HG02970 (cell line): ENCODE results near the gene CCDC88C.

Experiments used
- ATAC-seq: cut with Tn5 transposase; IDR thresholded peaks from one replicate; pipeline ENCODE4 v1.9.1; 2021; ENCODE audit warnings: mild to moderate bottlenecking, moderate library complexity, moderate number of reproducible peaks; ENCODE audit not compliant: unreplicated experiment, low FRiP score

The CCDC88C gene

DNA sequence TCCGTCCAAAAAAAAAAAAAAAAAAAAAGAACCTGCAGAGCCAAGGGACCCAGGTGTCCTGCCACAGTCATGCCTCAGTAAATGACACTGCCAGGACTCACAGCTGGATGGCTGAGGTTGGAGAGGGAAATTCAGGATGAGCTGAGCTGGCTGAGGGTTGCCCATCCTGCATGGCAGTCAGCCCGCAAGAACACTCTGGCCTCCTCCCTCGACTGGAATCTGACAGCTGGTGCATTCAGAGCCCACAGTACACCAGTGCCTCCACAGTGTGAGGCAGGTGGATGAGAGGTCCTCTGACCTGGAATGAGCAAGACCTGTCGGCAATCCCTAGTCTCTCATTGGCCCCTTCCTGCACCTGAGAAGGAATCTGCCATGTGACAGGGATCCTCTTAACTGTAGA is 98.7 kb downstream of the CCDC88C start:
- no peak for ATAC-seq

DNA sequence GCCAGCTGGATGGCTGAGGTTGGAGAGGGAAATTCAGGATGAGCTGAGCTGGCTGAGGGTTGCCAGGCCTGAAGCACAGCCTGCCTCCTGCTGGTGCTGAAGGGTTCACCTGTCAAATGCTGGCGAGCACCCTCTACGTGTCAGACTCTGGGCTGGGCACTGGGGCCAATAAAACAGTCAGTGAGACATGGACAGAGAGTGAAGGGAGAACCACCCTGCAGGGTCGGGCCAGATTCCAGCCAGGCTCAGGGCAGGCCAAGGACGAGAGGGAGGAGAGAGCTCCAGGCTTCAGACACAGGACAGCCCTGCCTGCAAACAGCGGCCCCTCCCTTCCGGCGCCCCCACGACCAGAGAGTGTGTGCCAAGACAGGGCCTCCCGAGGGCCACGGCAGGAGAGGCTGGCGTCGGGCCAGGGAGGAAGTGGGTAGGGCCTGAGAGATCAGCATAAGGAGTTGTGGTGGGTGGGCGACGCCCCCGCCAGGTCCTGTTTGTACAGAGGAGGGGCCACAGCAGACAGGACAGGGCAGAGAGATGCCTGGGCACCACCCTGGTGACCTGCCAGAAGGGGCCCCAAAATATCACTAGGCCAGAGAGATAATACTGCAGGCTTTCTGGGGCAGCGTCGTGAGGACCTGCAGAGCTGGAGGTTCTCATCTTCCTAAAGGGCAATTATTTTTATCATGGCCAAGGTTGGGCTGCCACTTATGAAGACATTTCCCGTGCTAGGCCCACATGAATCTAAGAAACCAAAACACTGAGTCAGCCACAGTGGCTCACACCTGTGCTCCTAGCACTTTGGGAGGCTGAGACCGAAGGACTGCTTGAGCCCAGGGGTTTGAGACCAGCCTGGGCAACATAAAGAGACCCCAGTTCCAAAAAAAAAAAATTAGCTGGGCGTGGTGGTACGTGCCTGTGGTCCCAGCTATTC is 100.0 kb downstream of the CCDC88C start:
- ATAC-seq, result no peak

- ATAC-seq, result no peak
Measured at GRCh38 chr14:91316761-91317160, 100.9 kb downstream of the CCDC88C start.

DNA sequence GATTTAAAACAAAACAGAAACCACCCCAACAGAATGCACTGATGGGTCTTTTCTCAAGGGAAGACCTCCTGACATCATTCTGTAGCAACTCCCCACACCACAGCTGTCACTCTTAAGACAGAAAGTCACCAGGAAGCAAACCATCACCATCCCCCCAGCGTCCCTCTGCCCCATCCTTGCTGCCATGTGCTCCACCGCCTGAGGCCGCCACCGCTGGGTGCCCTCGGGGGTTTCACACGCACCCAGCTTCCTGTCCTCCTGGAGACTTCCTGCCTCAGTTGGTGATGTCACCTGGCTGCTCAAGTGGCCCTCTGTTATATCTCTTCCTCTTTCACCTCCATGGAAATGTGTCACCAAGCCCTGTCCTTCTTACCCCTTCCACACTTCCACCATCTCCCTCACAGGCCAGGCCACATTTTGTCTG is 101.8 kb downstream of the CCDC88C start:
- ATAC-seq, result peak; percentile 69

DNA sequence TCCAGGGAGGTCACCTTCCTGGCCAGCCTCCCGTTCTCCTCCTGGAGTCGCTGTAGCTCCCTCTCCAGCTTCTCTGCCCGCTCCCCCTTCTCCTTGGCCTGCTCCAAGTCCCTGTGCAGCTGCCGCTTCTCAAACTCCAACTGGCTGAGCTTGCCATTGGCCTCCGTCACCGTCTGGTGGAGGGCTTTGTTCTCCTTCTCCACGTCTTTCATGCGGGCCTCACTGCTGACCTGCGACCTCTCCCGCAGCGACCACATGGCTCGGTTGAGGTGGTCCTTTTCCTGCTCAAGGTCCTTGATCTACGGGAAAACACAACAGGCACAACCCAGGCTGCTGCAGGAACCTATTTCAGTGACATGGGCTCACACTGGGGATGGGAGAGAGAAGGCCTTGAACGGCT is 103.8 kb downstream of the CCDC88C start:
- ATAC-seq, result no peak

- ATAC-seq, result no peak
Measured at GRCh38 chr14:91313154-91313850, 104.3 kb downstream of the CCDC88C start.

DNA sequence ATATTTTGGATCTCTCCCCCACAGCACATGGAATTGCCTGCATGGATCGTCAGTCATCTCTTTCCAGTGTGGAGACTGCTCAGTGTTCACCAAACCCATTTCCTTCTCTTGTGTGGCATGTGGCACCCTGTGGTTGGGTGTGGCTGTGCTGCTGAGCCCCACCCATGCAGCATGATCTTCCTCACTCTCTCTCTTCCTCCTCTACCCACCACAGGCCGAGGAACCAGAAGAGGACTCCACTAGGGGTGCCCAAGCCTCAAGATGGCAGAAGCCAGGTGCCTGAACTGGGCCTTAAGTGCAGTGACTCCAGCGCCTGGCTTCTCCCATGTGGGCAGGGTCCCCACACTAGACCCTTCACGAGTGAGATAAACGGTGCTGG is 106.3 kb downstream of the CCDC88C start:
- no peak for ATAC-seq

DNA sequence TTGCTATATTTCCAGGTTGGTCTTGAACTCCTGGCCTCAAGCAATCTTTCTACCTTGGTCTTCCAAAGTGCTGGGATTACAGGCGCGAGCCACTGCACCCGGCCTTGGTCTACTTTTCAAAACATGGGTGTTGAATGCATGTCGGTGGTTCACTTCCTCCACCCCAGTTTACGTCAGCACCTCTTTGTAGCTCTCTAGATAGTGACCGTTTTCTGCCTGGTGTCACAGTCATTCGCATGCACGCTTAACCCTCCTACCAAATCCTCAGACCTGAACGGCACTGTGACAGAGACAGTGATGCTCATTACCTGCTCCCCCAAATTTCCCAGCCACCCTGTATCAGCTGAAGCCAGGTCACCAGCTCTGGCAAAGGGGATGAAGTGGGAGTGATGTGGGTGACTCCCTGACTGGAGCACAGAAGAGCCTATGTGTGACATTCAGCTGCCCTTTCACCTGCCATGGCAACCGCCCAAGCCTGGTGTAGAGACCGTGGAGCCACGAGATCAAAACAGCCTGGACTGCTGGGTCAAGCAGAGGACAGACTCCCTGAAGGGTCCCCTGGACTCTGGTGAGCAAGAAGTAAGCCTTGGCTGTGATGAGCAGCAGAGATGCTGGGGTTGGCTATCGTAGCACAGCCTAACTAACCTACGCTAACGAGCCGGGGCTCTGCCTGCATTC is 106.9 kb downstream of the CCDC88C start:
- ATAC-seq, result no peak

GRCh38 chr14:91309756-91310280 is 107.8 kb downstream of the CCDC88C start:
- ATAC-seq, result no peak

DNA sequence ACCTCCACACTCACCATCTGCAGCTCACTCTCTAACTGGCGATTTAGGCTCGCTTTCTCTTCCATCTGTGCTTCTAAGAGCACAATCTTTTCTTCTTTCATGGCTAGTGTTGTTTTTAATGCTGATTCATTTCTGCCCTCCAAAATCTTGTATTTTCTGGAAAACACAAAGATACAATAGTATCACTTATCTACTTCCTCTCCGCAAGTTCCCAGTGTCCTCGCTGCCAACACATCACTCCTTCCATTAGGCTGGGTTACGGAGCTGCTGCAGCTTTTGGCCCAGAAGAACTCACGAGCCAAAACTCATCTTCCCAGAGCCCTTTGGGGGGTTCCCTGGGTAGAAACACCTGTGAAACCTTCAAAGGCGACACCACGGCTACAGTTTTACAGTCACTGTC is 109.3 kb downstream of the CCDC88C start:
- ATAC-seq, result no peak

- no peak for ATAC-seq
Measured at GRCh38 chr14:91307652-91308051, 110.0 kb downstream of the CCDC88C start.

GRCh38 chr14:91307046-91307445 is 110.6 kb downstream of the CCDC88C start:
- no peak for ATAC-seq

DNA sequence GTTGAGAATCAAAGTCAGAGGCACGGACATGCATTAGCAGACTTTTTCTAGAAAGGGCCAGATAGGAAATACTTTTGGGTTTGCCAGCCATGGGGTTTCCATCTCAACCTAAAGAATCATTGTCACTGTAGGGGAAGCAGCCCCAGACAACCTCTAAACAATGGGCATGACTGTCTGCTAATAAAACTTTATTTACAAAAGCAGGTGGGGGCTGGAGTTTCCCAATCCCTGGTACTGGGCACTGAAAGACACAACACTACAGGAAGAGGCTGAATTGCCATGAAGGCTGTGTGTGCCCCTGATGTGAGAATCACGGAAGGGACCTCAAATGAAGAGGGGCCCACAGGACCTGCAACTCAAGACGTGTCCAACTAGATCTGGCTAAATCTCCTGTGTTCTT is 111.1 kb downstream of the CCDC88C start:
- ATAC-seq, result no peak

DNA sequence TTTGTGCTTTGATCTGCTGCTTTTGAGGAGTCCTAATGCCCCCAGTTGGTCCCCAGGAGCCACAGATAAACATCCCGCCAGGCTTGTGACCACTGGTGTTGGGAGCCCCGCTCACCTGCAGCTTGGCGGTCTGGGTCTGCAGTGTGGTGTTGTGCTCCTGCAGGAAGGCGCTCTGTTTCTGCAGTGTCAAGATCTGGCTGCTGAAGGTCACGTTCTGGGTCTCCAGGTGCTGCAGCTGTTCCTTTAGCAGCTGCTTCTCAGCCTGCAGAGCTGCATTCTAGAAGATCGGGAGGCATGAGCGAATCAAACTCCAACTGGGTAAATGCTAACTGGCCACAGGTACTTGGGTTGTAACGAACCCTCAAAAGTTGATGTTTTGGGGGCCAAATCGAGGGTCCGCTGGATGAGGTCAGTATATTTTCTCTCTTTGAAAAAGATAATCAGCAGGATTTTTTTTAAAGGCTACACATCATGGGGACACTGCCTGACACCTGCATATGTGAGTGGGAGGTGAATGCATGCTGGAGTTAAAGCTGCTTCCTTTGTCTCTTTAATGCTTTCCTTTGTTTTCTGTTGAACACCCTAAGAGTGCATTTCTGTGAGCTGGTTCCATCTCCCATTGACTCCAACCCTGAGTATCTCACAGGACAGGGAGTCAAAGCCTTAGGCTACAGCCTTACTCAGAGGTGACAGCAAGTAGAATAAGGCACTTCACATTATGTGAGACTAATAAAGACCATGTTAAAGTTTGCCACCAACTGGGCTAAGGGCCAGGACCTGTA is 111.8 kb downstream of the CCDC88C start:
- ATAC-seq, result no peak

DNA sequence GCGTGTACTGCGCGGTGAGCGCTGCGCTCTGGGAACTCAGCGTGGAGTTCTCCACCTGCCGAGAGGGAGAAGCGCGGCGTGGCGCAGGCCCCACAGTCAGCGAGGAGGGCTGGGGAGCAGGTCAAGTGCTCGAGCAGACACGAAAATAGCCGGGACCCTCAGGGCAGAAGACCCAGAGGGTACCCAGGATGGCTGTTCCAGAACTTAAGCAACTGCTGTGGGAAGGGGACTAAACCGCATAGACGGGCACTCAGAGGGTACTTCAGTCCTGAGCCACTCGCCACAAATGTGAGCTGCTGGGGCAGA is 113.7 kb downstream of the CCDC88C start:
- no peak for ATAC-seq

DNA sequence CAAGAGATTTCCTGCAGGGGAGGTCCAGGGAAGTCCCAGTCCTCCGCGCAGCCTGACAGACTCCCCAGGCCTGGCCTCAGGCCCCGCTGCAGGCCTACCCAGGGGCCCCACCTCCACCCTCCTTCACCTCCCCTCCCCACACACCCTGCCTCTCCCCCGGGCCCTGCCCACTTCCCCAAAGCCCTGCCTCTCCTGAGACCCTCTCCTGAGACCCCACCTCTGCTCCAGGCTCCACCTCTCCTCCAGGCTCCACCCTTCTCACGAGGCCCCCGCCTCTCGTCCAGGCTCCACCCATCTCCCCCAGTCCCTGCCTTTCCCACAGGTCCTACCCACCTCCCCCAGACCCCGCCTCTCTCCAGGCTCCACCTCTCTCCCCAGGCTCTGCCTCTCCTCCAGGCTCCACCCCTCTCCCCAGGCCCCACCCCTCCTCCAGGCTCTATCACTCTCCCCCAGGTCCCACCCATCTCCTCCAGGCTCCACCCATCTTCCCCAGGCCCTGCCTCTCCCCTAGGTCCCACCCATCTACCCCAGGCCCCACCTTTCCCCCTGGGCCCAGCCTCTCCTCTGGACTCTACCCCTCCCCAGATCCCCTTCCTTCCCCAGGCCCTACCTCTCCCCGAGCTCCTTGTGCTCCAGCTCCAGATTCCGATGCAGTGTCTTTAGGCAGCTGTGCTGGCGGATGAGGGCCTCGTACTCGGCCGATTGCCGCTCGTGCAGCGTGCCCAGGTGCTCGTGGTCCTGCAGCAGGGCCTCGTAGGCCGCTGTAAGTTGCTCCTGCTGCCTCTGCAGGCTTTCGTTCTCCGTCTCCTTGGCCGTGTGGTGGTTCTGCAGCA is 114.3 kb downstream of the CCDC88C start:
- no peak for ATAC-seq

- ATAC-seq, result no peak
Measured at GRCh38 chr14:91302391-91302790, 115.2 kb downstream of the CCDC88C start.

DNA sequence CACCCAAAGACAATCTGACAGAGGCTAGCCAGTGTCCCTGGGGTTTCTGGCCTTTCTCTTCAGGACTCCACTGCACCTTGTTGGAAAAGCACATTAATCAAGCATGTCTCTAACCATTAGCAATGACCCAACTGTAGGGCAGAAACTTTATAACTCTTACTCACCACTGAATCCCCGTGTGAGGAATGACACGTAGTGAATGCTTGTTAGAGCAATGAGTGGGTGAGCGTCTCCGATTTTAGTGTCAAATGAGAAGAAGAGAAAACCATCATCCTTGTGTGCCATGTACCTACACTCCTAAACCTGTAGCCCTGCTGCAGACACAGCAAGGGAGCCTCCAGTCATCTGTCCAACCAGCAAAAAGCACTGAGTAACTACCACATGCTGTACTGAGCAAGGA is 116.7 kb downstream of the CCDC88C start:
- ATAC-seq, result no peak

GRCh38 chr14:91300283-91300895 is 117.2 kb downstream of the CCDC88C start:
- no peak for ATAC-seq
